CD4-positive, alpha-beta T cell (primary cell): ENCODE data around the gene DBP. TPM values are rescaled to one million over a fixed set of nuclear protein-coding genes. Genes with fewer than 3 reads are reported as not detected.

Source experiments
- ATAC-seq: fragments of 200-7000 bp; cut with Tn5 transposase; one replicate; pipeline ENCODE4 v1.10.0; 2022; ENCODE audit warnings: mild to moderate bottlenecking; ENCODE audit not compliant: poor library complexity
- CTCF ChIA-PET: fragments of 350-600 bp; sonication (Branson Sonifier 250); formaldehyde crosslinking; loops from one replicate; lab custom pipeline; 2021; ENCODE audit warnings: antibody characterized with exemption, inconsistent platforms; lab: Charles Lee
- POLR2A ChIA-PET: fragments of 350-600 bp; sonication (Branson Sonifier 250); formaldehyde crosslinking; loops from one replicate; lab custom pipeline; 2021; ENCODE audit warnings: antibody characterized with exemption, inconsistent platforms; lab: Charles Lee
- DNase-seq, 14 experiments: peaks; one replicate each; pipeline ENCODE4 v3.0.0-alpha.2; 2013 to 2020; ENCODE audit warnings: mixed read lengths in 2 of 14
- H3K27ac ChIP-seq, 2 donors: one replicate each; pipeline versions ENCODE4 v1.5.1 to v1.7.0; 2013; ENCODE audit warnings: low read length in 2 of 2, low read depth in 1 of 2, mild to moderate bottlenecking in 1 of 2
- H3K27me3 ChIP-seq, 2 experiments: 1 replicate in 1 of 2; 2 replicates in 1 of 2; pipeline versions ENCODE4 v1.6.1 to v1.7.0; 2013; ENCODE audit warnings: low read length in 2 of 2, control low read depth in 1 of 2, mild to moderate bottlenecking in 1 of 2, moderate library complexity in 1 of 2; ENCODE audit not compliant: insufficient read depth in 2 of 2, control insufficient read depth in 1 of 2
- H3K36me3 ChIP-seq: one replicate; pipeline ENCODE4 v1.6.1; 2013; ENCODE audit warnings: low read length, control low read depth; ENCODE audit not compliant: insufficient read depth
- H3K4me1 ChIP-seq: one replicate; pipeline ENCODE4 v1.6.1; 2013; ENCODE audit warnings: low read length, control low read depth; ENCODE audit not compliant: insufficient read depth
- H3K4me3 ChIP-seq: one replicate; pipeline ENCODE4 v1.5.1; 2013; ENCODE audit warnings: mild to moderate bottlenecking, low read length, moderate library complexity
- H3K9me3 ChIP-seq, 2 experiments: 1 replicate in 1 of 2; 2 replicates in 1 of 2; pipeline versions ENCODE4 v1.6.1 to v1.7.0; 2013; ENCODE audit warnings: low read length in 2 of 2, mild to moderate bottlenecking in 2 of 2, control low read depth in 1 of 2, moderate library complexity in 1 of 2; ENCODE audit not compliant: control insufficient read depth in 1 of 2, insufficient read depth in 1 of 2
- H3K27ac Mint-ChIP-seq: one replicate; pipeline ENCODE4 v1.8.0; 2020; ENCODE audit warnings: mixed read lengths
- H3K27me3 Mint-ChIP-seq: one replicate; pipeline ENCODE4 v1.8.0; 2021; ENCODE audit warnings: mixed read lengths
- H3K36me3 Mint-ChIP-seq: one replicate; pipeline ENCODE4 v1.8.0; 2021; ENCODE audit warnings: low read depth, mixed read lengths
- H3K4me1 Mint-ChIP-seq: one replicate; pipeline ENCODE4 v1.8.0; 2021; ENCODE audit warnings: low read depth, mixed read lengths
- H3K4me3 Mint-ChIP-seq: one replicate; pipeline ENCODE4 v1.8.0; 2020; ENCODE audit warnings: mild to moderate bottlenecking, mixed read lengths
- H3K9me3 Mint-ChIP-seq: one replicate; pipeline ENCODE4 v1.8.0; 2020; ENCODE audit warnings: mixed read lengths
- CTCF ChIP-seq: fragments of 200-600 bp; IDR thresholded peaks from one replicate; pipeline ENCODE4 v1.8.0; 2022; ENCODE audit warnings: antibody characterized with exemption, mild to moderate bottlenecking
- intact Hi-C, 2 experiments: fragments of 100-400 bp; cut with DNase I in 1 of 2; cut with micrococcal nuclease in 1 of 2; formaldehyde crosslinking; loops; one replicate each; pipeline versions ENCODE4 v1.15.1 to v1.9.0; 2023 to 2025; cut with DNase I, micrococcal nuclease
- total RNA-seq, 174 experiments: library from RNA in 2 of 174; stranded (reverse) in 2 of 174; gene quantifications; one replicate each; pipeline ENCODE4 v1.2.3 and lab custom pipeline; 2021 to 2026

The DBP gene
- total RNA-seq, 2 experiments from 2014 or later: 48.3 to 55.6 TPM

DNA sequence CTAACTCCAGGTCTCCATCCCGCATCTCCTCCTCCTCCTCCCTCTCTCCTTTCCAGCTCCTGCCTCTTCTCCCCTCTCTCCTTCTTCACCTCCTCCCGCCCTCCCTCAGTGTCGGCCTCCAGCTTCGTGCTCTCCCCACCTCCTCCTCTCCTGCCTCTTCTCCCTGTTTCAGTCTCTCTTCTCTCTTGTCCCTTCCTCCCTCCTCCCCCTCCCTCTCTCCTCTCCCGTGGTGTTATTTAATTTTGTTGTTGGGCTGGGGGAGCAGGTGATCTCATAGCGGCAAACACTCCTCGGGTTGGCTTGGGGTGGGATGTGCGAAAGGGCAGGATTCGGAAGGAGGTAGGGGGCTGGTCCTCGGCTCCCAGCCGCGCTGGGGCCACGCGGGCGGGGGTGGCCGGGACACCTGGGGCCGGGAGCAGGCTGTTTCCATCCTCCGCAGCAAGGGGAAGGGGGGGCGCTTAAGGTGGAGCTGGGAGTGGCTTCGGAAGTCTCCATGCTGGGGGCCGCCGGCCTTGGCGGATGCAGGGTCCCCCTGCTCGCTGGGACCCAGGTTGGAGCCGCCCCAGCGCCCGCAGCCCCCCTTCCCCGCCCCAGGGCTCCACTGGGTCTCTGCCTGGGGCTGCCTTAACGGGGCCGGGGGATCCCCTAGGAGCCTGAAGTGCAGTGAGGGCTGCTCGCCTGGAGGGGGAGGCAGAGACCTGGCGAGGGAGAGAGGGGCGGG, 9.0 kb upstream of the DBP start, which contains the start of gene CA11:
Gene CA11 (minus strand): TSS at position 187 of the 721 bp plus-strand sequence. CDS start 555 bp downstream, outside the sequence.
- intact Hi-C loops: loop anchor here (1.0 to 5.0 kb wide), 10 partner anchors 8 to 321 kb away; partner anchors contain the start of genes FTL (in 1 of the 2) and HSD17B14 (in 1 of the 2)

GRCh38 chr19:48645620-48646000, 8.4 kb upstream of the DBP start:
- DNase-seq: peak in 1 of 14 experiments; percentile 34
- peak overlapping the region; percentile 71 for H3K4me3 ChIP-seq
- no peak for TF ChIP-seq CTCF
- ATAC-seq: no peak
- no peaks in the 10 kb centered on the region for H3K36me3 Mint-ChIP-seq
- ChIA-PET CTCF (interaction anchor here (0.6 to 2.4 kb wide), 14 partner anchors 8 to 257 kb away, joined by 3 to 19 read pairs (median 4); partner anchors contain the start of genes DBP and RPL18), POLR2A (interaction anchor here (0.5 to 2.4 kb wide), 25 partner anchors 9 to 347 kb away, joined by 3 to 43 read pairs (median 4); partner anchors contain the start of genes DBP, GYS1, RPL18 and RUVBL2)
- intact Hi-C loops: loop anchor here (5.0 kb wide), 2 partner anchors 192 to 322 kb away; partner anchors contain the start of genes FTL (in 1 of the 2) and HSD17B14 (in 1 of the 2)
- peaks cover 54% of the 10 kb centered on the region for H3K4me1 Mint-ChIP-seq
- no peaks in the 10 kb centered on the region for H3K27me3 Mint-ChIP-seq
- no peaks in the 10 kb centered on the region for H3K9me3 ChIP-seq
- no peaks in the 10 kb centered on the region for H3K36me3 ChIP-seq
- H3K27ac ChIP-seq: peak overlapping the region; percentile 78 to 96
- peak overlapping the region; percentile 85 for H3K4me3 Mint-ChIP-seq
- H3K27me3 ChIP-seq: no peaks in the 10 kb centered on the region
- peaks cover 48% of the 10 kb centered on the region for H3K4me1 ChIP-seq
- peak overlapping the region; percentile 91 for H3K27ac Mint-ChIP-seq
- H3K9me3 Mint-ChIP-seq: no peaks in the 10 kb centered on the region

More for the DNA sequence above, 9.0 kb upstream of the DBP start, which contains the start of gene CA11:
- DNase-seq (peak; percentile 88 to 96 (median 92)), ATAC-seq (peak; percentile 80)
- Histone ChIP-seq H3K27me3 (no peaks in the 10 kb centered on the region), H3K36me3 (no peaks in the 10 kb centered on the region), H3K9me3 (no peaks in the 10 kb centered on the region), H3K4me1 (peaks cover 48% of the 10 kb centered on the region), H3K27ac (peak within 1 kb of the TSS; percentile 78 to 96), H3K4me3 (peak within 1 kb of the TSS; percentile 71)
- Mint-ChIP-seq H3K4me1 (peaks cover 54% of the 10 kb centered on the region), H3K27ac (peak within 1 kb of the TSS; percentile 91), H3K36me3 (no peaks in the 10 kb centered on the region), H3K4me3 (peak within 1 kb of the TSS; percentile 85), H3K27me3 (no peaks in the 10 kb centered on the region), H3K9me3 (no peaks in the 10 kb centered on the region)
- ChIA-PET CTCF (interaction anchor here (0.6 to 2.4 kb wide), 14 partner anchors 9 to 256 kb away, joined by 3 to 19 read pairs (median 4); partner anchors contain the start of genes DBP and RPL18), POLR2A (interaction anchor here (0.5 to 2.4 kb wide), 21 partner anchors 9 to 347 kb away, joined by 3 to 43 read pairs (median 4); partner anchors contain the start of genes DBP, GYS1, RPL18 and RUVBL2)
- TF ChIP-seq CTCF: peak; percentile 84

DNA sequence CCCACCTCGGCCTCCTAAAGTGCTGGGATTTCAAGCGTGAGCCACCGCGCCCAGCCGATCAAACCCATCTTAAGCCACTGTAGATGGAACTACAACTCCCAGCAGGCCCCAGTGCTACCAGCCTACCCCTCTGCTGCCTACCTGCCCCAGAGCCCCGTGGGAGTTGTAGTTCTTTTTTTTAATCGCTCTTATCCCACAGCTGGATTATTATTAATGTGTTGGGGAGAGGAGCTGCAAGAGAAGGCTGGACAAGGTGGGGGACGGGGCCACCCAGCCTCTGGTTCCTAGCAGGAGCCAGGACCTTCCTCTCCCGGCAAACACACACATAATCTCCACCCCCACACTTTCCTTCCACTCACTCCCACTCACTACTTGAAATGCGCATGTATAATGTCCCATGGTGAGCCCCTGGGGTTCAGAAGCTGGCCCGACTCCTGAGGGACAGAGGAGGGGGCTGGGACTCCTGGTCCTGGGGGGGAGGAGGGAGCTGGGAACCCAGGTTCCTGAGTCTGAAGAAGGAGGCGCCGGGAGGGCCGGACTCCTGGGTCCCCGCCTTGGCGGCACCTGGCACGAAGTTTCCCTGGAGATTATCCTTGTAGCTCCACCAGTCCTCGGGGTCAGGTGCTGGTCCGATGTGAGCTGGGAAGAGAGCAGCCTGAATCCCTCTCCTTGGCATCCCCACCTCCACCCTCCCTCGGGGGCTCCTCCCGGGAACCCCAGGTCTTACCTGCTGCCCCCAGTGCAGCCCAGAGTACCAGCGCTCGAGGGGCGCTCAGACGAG, 7.8 kb upstream of the DBP start:
- CTCF ChIA-PET: interaction anchor here (0.6 to 2.4 kb wide), 8 partner anchors 8 to 240 kb away, joined by 3 to 16 read pairs (median 6); partner anchors contain the start of genes DBP and RPL18
- no peaks in the 10 kb centered on the region for H3K27me3 ChIP-seq
- Mint-ChIP-seq H3K4me1 (peaks cover 54% of the 10 kb centered on the region), H3K27me3 (no peaks in the 10 kb centered on the region), H3K27ac (peak overlapping the region; percentile 91), H3K9me3 (no peaks in the 10 kb centered on the region), H3K36me3 (no peaks in the 10 kb centered on the region), H3K4me3 (peak overlapping the region; percentile 85)
- intact Hi-C loops: loop anchor here (5.0 kb wide), 2 partner anchors 192 to 322 kb away; partner anchors contain the start of genes FTL (in 1 of the 2) and HSD17B14 (in 1 of the 2)
- no peak for TF ChIP-seq CTCF
- peaks cover 49% of the 10 kb centered on the region for H3K4me1 ChIP-seq
- H3K36me3 ChIP-seq: no peaks in the 10 kb centered on the region
- peak overlapping the region; percentile 78 to 96 for H3K27ac ChIP-seq
- POLR2A ChIA-PET: interaction anchor here (0.5 to 2.4 kb wide), 20 partner anchors 8 to 348 kb away, joined by 3 to 43 read pairs (median 6); partner anchors contain the start of genes DBP, GYS1, RPL18 and RUVBL2
- no peaks in the 10 kb centered on the region for H3K9me3 ChIP-seq
- H3K4me3 ChIP-seq: peak overlapping the region; percentile 71
- ATAC-seq: peak; percentile 55
- DNase-seq: peak; percentile 57 to 90 (median 69)
